SK-N-SH (cell line): ENCODE measurements around the gene GCNT3. TPM values are rescaled to one million over a fixed set of nuclear protein-coding genes. Genes with fewer than 3 reads are reported as not detected.

Experiments
- CTCF ChIA-PET: fragments of 300-600, 350-600 bp; formaldehyde crosslinking; extraction: SDS; loops from one replicate; lab custom pipeline; 2021; lab: Yijun Ruan, JAX
- POLR2A ChIA-PET: fragments of 350-600 bp; sonication (Branson Sonifier 250); formaldehyde crosslinking; extraction: SDS; loops from one replicate; lab custom pipeline; 2020; ENCODE audit warnings: antibody characterized with exemption, inconsistent platforms; lab: Yijun Ruan, JAX
- DNase-seq: peaks from one replicate; pipeline ENCODE4 v3.0.0; 2012
- H2AFZ ChIP-seq: fragments of 200-600 bp; sonication (generic); 2 replicates; pipeline ENCODE4 v1.8.1; 2016; ENCODE audit warnings: antibody characterized with exemption, mild to moderate bottlenecking, low read depth
- H3F3A ChIP-seq: fragments of 200-600 bp; sonication (generic); replicated peaks from 2 replicates; pipeline ENCODE3; 2016; ENCODE audit warnings: antibody characterized with exemption, mild to moderate bottlenecking; ENCODE audit not compliant: insufficient read depth
- H3K27ac ChIP-seq, 2 experiments: fragments of 200-500 bp in 1 of 2; fragments of 200-600 bp in 1 of 2; sonication (Bioruptor generic) in 1 of 2; sonication (generic), shearing (Covaris generic) in 1 of 2; 2 replicates each; pipeline versions ENCODE4 v1.5.1 to v1.6.1; 2014 to 2016; ENCODE audit warnings: low read depth in 2 of 2, inconsistent platforms in 1 of 2, low read length in 1 of 2, mild to moderate bottlenecking in 1 of 2, mixed read lengths in 1 of 2
- H3K27me3 ChIP-seq: fragments of 200-600 bp; sonication (generic), shearing (Covaris generic); 2 replicates; pipeline ENCODE4 v1.6.1; 2016; ENCODE audit warnings: mixed run types; ENCODE audit not compliant: insufficient read depth
- H3K36me3 ChIP-seq, 2 experiments: fragments of 200-500 bp in 1 of 2; fragments of 200-600 bp in 1 of 2; sonication (Bioruptor generic) in 1 of 2; sonication (generic) in 1 of 2; replicated peaks in 1 of 2; 2 replicates each; pipeline versions ENCODE3 to v1.5.1; 2014 to 2016; ENCODE audit warnings: low read length in 1 of 2, mild to moderate bottlenecking in 1 of 2; ENCODE audit not compliant: insufficient read depth in 2 of 2, control insufficient read depth in 1 of 2
- H3K4me1 ChIP-seq, 2 experiments: fragments of 200-500 bp in 1 of 2; fragments of 200-600 bp in 1 of 2; sonication (Bioruptor generic) in 1 of 2; sonication (generic), shearing (Covaris generic) in 1 of 2; 2 replicates each; pipeline versions ENCODE4 v1.5.1 to v1.6.1; 2014 to 2016; ENCODE audit warnings: low read depth in 1 of 2, low read length in 1 of 2, mixed run types in 1 of 2; ENCODE audit not compliant: insufficient read depth in 2 of 2, control insufficient read depth in 1 of 2
- H3K4me2 ChIP-seq: fragments of 200-600 bp; sonication (generic), shearing (Covaris generic); 2 replicates; pipeline ENCODE4 v1.6.1; 2017; ENCODE audit warnings: mixed run types
- H3K4me3 ChIP-seq, 2 experiments: fragments of 200-500 bp in 1 of 2; fragments of 200-600 bp in 1 of 2; sonication (Bioruptor generic) in 1 of 2; sonication (generic), shearing (Covaris generic) in 1 of 2; 2 replicates each; pipeline versions ENCODE4 v1.5.1 to v1.8.1; 2014 to 2016; ENCODE audit warnings: low read depth in 2 of 2, inconsistent platforms in 1 of 2, low read length in 1 of 2, mild to moderate bottlenecking in 1 of 2, mixed read lengths in 1 of 2, moderate library complexity in 1 of 2
- H3K79me2 ChIP-seq: fragments of 200-600 bp; sonication (generic); 2 replicates; pipeline ENCODE4 v1.8.1; 2017; ENCODE audit warnings: mild to moderate bottlenecking; ENCODE audit not compliant: insufficient read depth
- H3K9ac ChIP-seq: fragments of 200-600 bp; sonication (generic); 2 replicates; pipeline ENCODE4 v1.6.1; 2017; ENCODE audit warnings: mixed run types
- H3K9me2 ChIP-seq: fragments of 200-600 bp; sonication (generic); 2 replicates; pipeline ENCODE4 v1.6.1; 2017; ENCODE audit warnings: mixed run types
- H3K9me3 ChIP-seq: fragments of 200-600 bp; sonication (generic); 2 replicates; pipeline ENCODE4 v1.6.1; 2017; ENCODE audit warnings: mixed run types, mild to moderate bottlenecking, moderate library complexity
- H4K20me1 ChIP-seq: fragments of 200-600 bp; sonication (generic); 2 replicates; pipeline ENCODE4 v1.6.1; 2017; ENCODE audit warnings: mild to moderate bottlenecking, mixed run types; ENCODE audit not compliant: insufficient read depth
- EP300 ChIP-seq, 2 experiments: IDR thresholded peaks; 2 replicates each; pipeline versions ENCODE4 v1.4.0 to v1.6.1; 2012; ENCODE audit warnings: borderline replicate concordance in 1 of 2, low read depth in 1 of 2, low read length in 1 of 2
- EZH2phosphoT487 ChIP-seq: fragments of 200-600 bp; sonication (generic); IDR thresholded peaks from 2 replicates; pipeline ENCODE4 v1.6.1; 2017; ENCODE audit warnings: low read depth, mixed run types, mild to moderate bottlenecking, antibody characterized with exemption, moderate library complexity, borderline replicate concordance
- GABPA ChIP-seq: IDR thresholded peaks from 2 replicates; pipeline ENCODE4 v1.4.0; 2012; ENCODE audit warnings: low read depth, mild to moderate bottlenecking
- GATA2 ChIP-seq: sonication (generic); formaldehyde crosslinking; IDR thresholded peaks from 2 replicates; pipeline ENCODE4 v1.5.0; 2020; ENCODE audit warnings: mild to moderate bottlenecking, missing genetic modification reagents
- MEF2A ChIP-seq: IDR thresholded peaks from 2 replicates; pipeline ENCODE4 v1.4.0; 2012; ENCODE audit warnings: low read depth, borderline replicate concordance
- MXI1 ChIP-seq: IDR thresholded peaks from 2 replicates; pipeline ENCODE4 v1.6.1; 2012; ENCODE audit warnings: mild to moderate bottlenecking, low read depth, low read length, improper control_type of control experiment
- NFIC ChIP-seq: IDR thresholded peaks from 2 replicates; pipeline ENCODE4 v1.4.0; 2012; ENCODE audit warnings: borderline replicate concordance
- NRF1 ChIP-seq: IDR thresholded peaks from 2 replicates; pipeline ENCODE4 v1.6.1; 2012; ENCODE audit warnings: low read depth, mild to moderate bottlenecking, low read length
- SMC3 ChIP-seq: IDR thresholded peaks from 2 replicates; pipeline ENCODE4 v1.6.1; 2012; ENCODE audit warnings: low read depth, low read length, improper control_type of control experiment
- WGBS: methylation state at CpG from one replicate; pipeline ENCODE4 v1.1.6; 2017; ENCODE audit warnings: low lambda C conversion rate; 5-methylcytosine and 5-hydroxymethylcytosine counted together
- polyA plus RNA-seq, 3 experiments: library from polyadenylated mRNA; depleted of rRNA; stranded (reverse); fragments of >200 nt; gene quantifications; 2 replicates each; pipeline ENCODE4 v1.2.3, GENCODE V29; 2012
- TF ChIP-seq, protein P1 (sequence below): fragments of 150-350 bp; IDR thresholded peaks from 2 replicates; pipeline ENCODE4 v1.6.1; 2016; ENCODE audit warnings: mild to moderate bottlenecking, low read depth, low read length
- TF ChIP-seq, protein P2 (sequence below): fragments of 150-350 bp; IDR thresholded peaks from 2 replicates; pipeline ENCODE4 v1.6.1; 2017; ENCODE audit warnings: antibody characterized with exemption, low read length, low read depth, borderline replicate concordance

The GCNT3 gene
- polyA plus RNA-seq, 1 of the 3 experiments (the other 2 are of a cell fraction): not detected

DNA sequence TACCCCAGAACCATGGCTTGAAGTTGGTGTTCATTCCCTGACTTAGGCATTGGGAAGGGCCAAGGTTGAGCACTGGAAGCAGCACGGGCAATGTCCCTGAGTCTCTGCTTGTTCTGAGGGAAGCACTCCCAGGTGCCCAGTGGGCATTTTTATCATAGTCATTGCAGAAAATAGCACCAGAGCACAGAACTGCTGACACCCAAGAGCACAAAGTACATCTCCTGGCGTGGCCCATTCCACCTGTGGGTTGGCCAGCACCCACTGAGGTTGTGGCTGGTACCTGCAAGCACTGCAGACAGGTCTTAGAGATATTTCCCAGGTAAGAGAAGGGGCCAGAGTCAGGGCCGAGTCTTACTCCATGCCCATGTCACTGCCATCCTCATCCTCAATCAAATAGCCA lies 28.5 kb upstream of the GCNT3 start:
- Histone ChIP-seq H3K36me3 (no peaks in the 10 kb centered on the region), H2AFZ (no peak overlapping the region), H3K9ac (no peak overlapping the region)
- ChIA-PET POLR2A (no interaction called here), CTCF (no interaction called here)
- TF ChIP-seq, protein P1, sequence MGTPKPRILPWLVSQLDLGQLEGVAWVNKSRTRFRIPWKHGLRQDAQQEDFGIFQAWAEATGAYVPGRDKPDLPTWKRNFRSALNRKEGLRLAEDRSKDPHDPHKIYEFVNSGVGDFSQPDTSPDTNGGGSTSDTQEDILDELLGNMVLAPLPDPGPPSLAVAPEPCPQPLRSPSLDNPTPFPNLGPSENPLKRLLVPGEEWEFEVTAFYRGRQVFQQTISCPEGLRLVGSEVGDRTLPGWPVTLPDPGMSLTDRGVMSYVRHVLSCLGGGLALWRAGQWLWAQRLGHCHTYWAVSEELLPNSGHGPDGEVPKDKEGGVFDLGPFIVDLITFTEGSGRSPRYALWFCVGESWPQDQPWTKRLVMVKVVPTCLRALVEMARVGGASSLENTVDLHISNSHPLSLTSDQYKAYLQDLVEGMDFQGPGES: no peak
- no peak for TF ChIP-seq MEF2A
- TF ChIP-seq SMC3: no peak
- TF ChIP-seq, all 33 proteins: peak for 0
- no peak overlapping the region for H3K27ac ChIP-seq
- no peaks in the 10 kb centered on the region for H3K9me3 ChIP-seq
- no peaks in the 10 kb centered on the region for H3K79me2 ChIP-seq
- peaks cover 5% of the 10 kb centered on the region; the same call in 1 of the 2 replicates for H3K27me3 ChIP-seq
- H3K4me1 ChIP-seq: no peaks in the 10 kb centered on the region
- H4K20me1 ChIP-seq: no peaks in the 10 kb centered on the region
- WGBS: 42% methylated on average over 3 of the region's 3 CpGs
- H3F3A ChIP-seq: no peaks in the 10 kb centered on the region
- no peak overlapping the region for H3K4me2 ChIP-seq
- no peak overlapping the region for H3K4me3 ChIP-seq
- DNase-seq: no peak
- H3K9me2 ChIP-seq: no peaks in the 10 kb centered on the region

DNA sequence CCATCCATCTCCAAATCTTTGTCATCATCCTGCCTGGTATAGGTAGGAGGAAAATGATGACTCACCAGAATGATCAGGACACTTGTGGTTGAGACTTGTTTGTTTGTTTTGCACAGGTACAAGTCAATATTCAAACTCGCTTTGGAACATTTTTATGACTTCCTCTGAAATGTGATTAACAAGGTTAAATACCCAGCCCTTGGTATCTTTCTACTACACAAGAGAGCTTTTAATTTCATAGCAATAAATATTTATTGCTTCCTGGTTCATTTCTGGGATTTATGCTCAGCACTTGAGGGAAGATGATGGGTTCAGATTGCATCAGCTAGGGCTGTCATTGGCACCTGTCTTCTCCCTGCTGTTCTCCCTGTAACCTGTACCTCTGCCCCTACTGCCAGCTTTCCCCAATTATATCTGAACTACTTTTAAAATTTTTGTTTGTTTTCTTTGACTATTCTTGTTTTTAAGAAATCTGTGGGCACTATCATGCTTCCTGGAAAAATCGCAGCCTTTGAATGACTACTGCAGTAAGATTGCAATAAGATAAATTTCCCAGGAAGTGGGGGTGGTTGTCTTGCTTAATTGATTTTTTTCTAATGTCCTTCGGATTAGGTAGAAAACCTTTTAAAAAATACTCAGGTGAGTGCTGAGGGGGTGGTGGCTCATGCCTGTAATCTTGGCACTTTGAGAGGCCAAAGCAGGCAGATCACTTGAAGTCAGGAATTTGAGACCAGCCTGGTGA lies 24.3 kb upstream of the GCNT3 start:
- H2AFZ ChIP-seq: no peak overlapping the region
- peaks cover 5% of the 10 kb centered on the region; the same call in 1 of the 2 replicates for H3K27me3 ChIP-seq
- no peaks in the 10 kb centered on the region for H4K20me1 ChIP-seq
- no peaks in the 10 kb centered on the region for H3K9me2 ChIP-seq
- TF ChIP-seq NRF1 (no peak), EZH2phosphoT487 (no peak), GATA2 (CRISPR knock-in tag) (no peak), MXI1 (no peak), GABPA (no peak), EP300 (IDR thresholded peaks at IDR 0.05; ENCODE audit: borderline replicate concordance in 1 of 2, low read depth in 1 of 2, low read length in 1 of 2) (no peak), NFIC (no peak)
- TF ChIP-seq, protein P2, sequence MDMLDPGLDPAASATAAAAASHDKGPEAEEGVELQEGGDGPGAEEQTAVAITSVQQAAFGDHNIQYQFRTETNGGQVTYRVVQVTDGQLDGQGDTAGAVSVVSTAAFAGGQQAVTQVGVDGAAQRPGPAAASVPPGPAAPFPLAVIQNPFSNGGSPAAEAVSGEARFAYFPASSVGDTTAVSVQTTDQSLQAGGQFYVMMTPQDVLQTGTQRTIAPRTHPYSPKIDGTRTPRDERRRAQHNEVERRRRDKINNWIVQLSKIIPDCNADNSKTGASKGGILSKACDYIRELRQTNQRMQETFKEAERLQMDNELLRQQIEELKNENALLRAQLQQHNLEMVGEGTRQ: no peak
- H3K4me2 ChIP-seq: no peak overlapping the region
- no peak overlapping the region for H3K4me3 ChIP-seq
- no peaks in the 10 kb centered on the region for H3K9me3 ChIP-seq
- ChIA-PET POLR2A (no interaction called here), CTCF (interaction anchor here (1.2 kb wide), 1 partner anchor 54 kb away, joined by 7 read pairs; no protein-coding TSS in a partner anchor)
- H3K27ac ChIP-seq: no peak overlapping the region
- no peak for DNase-seq
- no peaks in the 10 kb centered on the region for H3K36me3 ChIP-seq
- WGBS: 50% methylated on average over 3 of the region's 3 CpGs
- no peaks in the 10 kb centered on the region for H3K79me2 ChIP-seq
- no peaks in the 10 kb centered on the region for H3K4me1 ChIP-seq
- no peaks in the 10 kb centered on the region for H3F3A ChIP-seq
- no peak overlapping the region for H3K9ac ChIP-seq
